IMR-90 (cell line): Measurements from ENCODE around the gene DNAJA4. TPM values are rescaled to one million over a fixed set of nuclear protein-coding genes. Genes with fewer than 3 reads are reported as not detected.

ENCODE experiments used
- ATAC-seq: fragments of 200-7000 bp; cut with Tn5 transposase; 2 replicates; pipeline ENCODE4 v1.9.1; 2020; ENCODE audit warnings: low read depth, mild to moderate bottlenecking, moderate library complexity
- BruUV-seq: library from RNA; stranded (reverse); fragments of 400-500 nt; replicated peaks from 2 replicates; lab custom pipeline; 2021; lab: Mats Ljungman, UMichigan
- CTCF ChIA-PET: fragments of 300-600 bp; formaldehyde crosslinking; extraction: SDS; loops from one replicate; lab custom pipeline; 2021; ENCODE audit warnings: antibody characterized with exemption; lab: Yijun Ruan, JAX
- POLR2A ChIA-PET: fragments of 300-600 bp; sonication (Branson Sonifier 250); formaldehyde crosslinking; loops from one replicate; lab custom pipeline; 2022; ENCODE audit warnings: antibody characterized with exemption; ENCODE audit not compliant: unreplicated experiment; lab: Charles Lee
- DNase-seq: peaks from one replicate; pipeline ENCODE4 v3.0.0; 2013
- H2AFZ ChIP-seq: replicated peaks from 2 replicates; pipeline ENCODE3; 2013; ENCODE audit warnings: low read length, mild to moderate bottlenecking; ENCODE audit not compliant: poor library complexity
- H2AK5ac ChIP-seq: 2 replicates; pipeline ENCODE4 v1.6.1; 2013; ENCODE audit warnings: low read depth, low read length, inconsistent platforms
- H2AK9ac ChIP-seq: replicated peaks from 2 replicates; pipeline ENCODE3; 2013; ENCODE audit warnings: mild to moderate bottlenecking, low read depth, low read length, moderate library complexity; ENCODE audit not compliant: poor library complexity
- H2BK120ac ChIP-seq: 2 replicates; pipeline ENCODE4 v1.6.1; 2013; ENCODE audit warnings: low read depth, low read length, inconsistent platforms
- H2BK15ac ChIP-seq: 3 replicates; pipeline ENCODE4 v1.6.1; 2013; ENCODE audit warnings: low read depth, low read length, inconsistent platforms
- H2BK20ac ChIP-seq: 2 replicates; pipeline ENCODE4 v1.6.1; 2013; ENCODE audit warnings: low read depth, mild to moderate bottlenecking, inconsistent platforms, low read length, moderate library complexity
- H2BK5ac ChIP-seq: 2 replicates; pipeline ENCODE4 v1.6.1; 2013; ENCODE audit warnings: mild to moderate bottlenecking, low read depth, low read length, inconsistent platforms; ENCODE audit not compliant: poor library complexity, severe bottlenecking
- H3K14ac ChIP-seq: replicated peaks from 2 replicates; pipeline ENCODE4 v1.6.1; 2013; ENCODE audit warnings: low read depth, low read length, inconsistent platforms
- H3K18ac ChIP-seq: 2 replicates; pipeline ENCODE4 v1.6.1; 2013; ENCODE audit warnings: low read depth, low read length, control low read depth
- H3K23ac ChIP-seq: 2 replicates; pipeline ENCODE4 v1.6.1; 2013; ENCODE audit warnings: low read depth, low read length, inconsistent platforms
- H3K27ac ChIP-seq: 2 replicates; pipeline ENCODE4 v1.5.1; 2013; ENCODE audit warnings: mild to moderate bottlenecking, control low read depth, low read length; ENCODE audit not compliant: insufficient read depth
- H3K27me3 ChIP-seq: 2 replicates; pipeline ENCODE4 v1.6.1; 2013; ENCODE audit warnings: low read length; ENCODE audit not compliant: control insufficient read depth, insufficient read depth
- H3K36me3 ChIP-seq: 2 replicates; pipeline ENCODE4 v1.6.1; 2013; ENCODE audit warnings: low read length, mixed read lengths; ENCODE audit not compliant: control insufficient read depth, insufficient read depth
- H3K4ac ChIP-seq: 2 replicates; pipeline ENCODE4 v1.6.1; 2013; ENCODE audit warnings: low read depth, low read length, inconsistent platforms
- H3K4me1 ChIP-seq: 2 replicates; pipeline ENCODE4 v1.6.1; 2013; ENCODE audit warnings: low read length, mixed read lengths; ENCODE audit not compliant: control insufficient read depth, insufficient read depth
- H3K4me2 ChIP-seq: 2 replicates; pipeline ENCODE4 v1.6.1; 2013; ENCODE audit warnings: low read depth, mild to moderate bottlenecking, control low read depth, low read length, moderate library complexity
- H3K4me3 ChIP-seq: 2 replicates; pipeline ENCODE4 v1.5.1; 2013; ENCODE audit warnings: low read depth, mild to moderate bottlenecking, control low read depth, low read length, moderate library complexity; ENCODE audit not compliant: insufficient read depth
- H3K56ac ChIP-seq: 2 replicates; pipeline ENCODE4 v1.6.1; 2013; ENCODE audit warnings: low read length, inconsistent platforms; ENCODE audit not compliant: insufficient read depth; ENCODE audit errors: extremely low read depth
- H3K79me1 ChIP-seq, 2 experiments: 2 replicates each; pipeline ENCODE4 v1.6.1; 2013; ENCODE audit warnings: low read length in 2 of 2, inconsistent platforms in 1 of 2, low read depth in 1 of 2
- H3K9ac ChIP-seq: 2 replicates; pipeline ENCODE4 v1.6.1; 2013; ENCODE audit warnings: low read depth, low read length, control low read depth
- H3K9me1 ChIP-seq: 2 replicates; pipeline ENCODE4 v1.6.1; 2013; ENCODE audit warnings: low read length, inconsistent platforms; ENCODE audit not compliant: insufficient read depth
- H3K9me3 ChIP-seq: 2 replicates; pipeline ENCODE4 v1.6.1; 2013; ENCODE audit warnings: low read length; ENCODE audit not compliant: control insufficient read depth, insufficient read depth
- H4K20me1 ChIP-seq: 2 replicates; pipeline ENCODE4 v1.6.1; 2013; ENCODE audit warnings: low read length, inconsistent platforms; ENCODE audit not compliant: insufficient read depth
- H4K5ac ChIP-seq: 2 replicates; pipeline ENCODE4 v1.6.1; 2013; ENCODE audit warnings: mild to moderate bottlenecking, low read depth, low read length, control low read depth
- H4K8ac ChIP-seq, 2 experiments: 2 replicates each; pipeline ENCODE4 v1.6.1; 2013; ENCODE audit warnings: low read depth in 2 of 2, low read length in 2 of 2, control low read depth in 1 of 2, inconsistent platforms in 1 of 2
- H4K91ac ChIP-seq: 2 replicates; pipeline ENCODE4 v1.6.1; 2013; ENCODE audit warnings: low read depth, low read length, inconsistent platforms; ENCODE audit not compliant: insufficient read depth
- CTCF ChIP-seq: conservative IDR thresholded peaks from 2 replicates; pipeline ENCODE4 v1.5.1; 2012; ENCODE audit warnings: mild to moderate bottlenecking, low read depth, low read length, improper control_type of control experiment
- whole genome bisulfite sequencing, 2 experiments: methylation state at CpG; one replicate each; pipeline versions ENCODE4 v1.1.5 to v1.1.7; 2013; ENCODE audit warnings: missing lambda C conversion rate in 2 of 2; ENCODE audit not compliant: insufficient read length in 1 of 2; ENCODE audit errors: extremely low coverage in 2 of 2; 5-methylcytosine and 5-hydroxymethylcytosine counted together
- dilution Hi-C: fragments of 300-500 bp; cut with HindIII; formaldehyde crosslinking; loops from one replicate; pipeline ENCODE4 v1.14.3; 2018; ENCODE audit warnings: low sequenced_read_pairs; ENCODE audit not compliant: unreplicated experiment
- in situ Hi-C: fragments of 300-500 bp; cut with MboI; formaldehyde crosslinking; loops from 3 replicates; pipeline ENCODE4 v1.14.3; 2019; ENCODE audit warnings: low sequenced_read_pairs, inconsistent platforms, mixed read lengths
- intact Hi-C: fragments of 100-400 bp; cut with micrococcal nuclease; formaldehyde crosslinking; loops from 2 replicates; pipeline ENCODE4 v1.10.0; 2022
- polyA plus RNA-seq, 3 experiments: library from polyadenylated mRNA; depleted of rRNA; stranded (reverse); fragments of >200 nt; gene quantifications; 2 replicates each; pipeline ENCODE4 v1.2.3, GENCODE V29; 2012; ENCODE audit warnings: low replicate concordance in 1 of 3
- total RNA-seq: library from RNA; depleted of rRNA; stranded (reverse); fragments of >200 nt; gene quantifications from 2 replicates; pipeline ENCODE4 v1.2.3, GENCODE V29; 2012
- TF ChIP-seq, protein P1 (sequence below): fragments of 150-350 bp; IDR thresholded peaks from 2 replicates; pipeline ENCODE4 v1.6.1; 2016; ENCODE audit warnings: low read depth, mild to moderate bottlenecking, low read length, moderate library complexity, borderline replicate concordance

The DNAJA4 gene
- total and polyA plus RNA-seq, 2 of the 4 experiments (the other 2 are of a cell fraction): 0.18 to 0.32 TPM

DNA sequence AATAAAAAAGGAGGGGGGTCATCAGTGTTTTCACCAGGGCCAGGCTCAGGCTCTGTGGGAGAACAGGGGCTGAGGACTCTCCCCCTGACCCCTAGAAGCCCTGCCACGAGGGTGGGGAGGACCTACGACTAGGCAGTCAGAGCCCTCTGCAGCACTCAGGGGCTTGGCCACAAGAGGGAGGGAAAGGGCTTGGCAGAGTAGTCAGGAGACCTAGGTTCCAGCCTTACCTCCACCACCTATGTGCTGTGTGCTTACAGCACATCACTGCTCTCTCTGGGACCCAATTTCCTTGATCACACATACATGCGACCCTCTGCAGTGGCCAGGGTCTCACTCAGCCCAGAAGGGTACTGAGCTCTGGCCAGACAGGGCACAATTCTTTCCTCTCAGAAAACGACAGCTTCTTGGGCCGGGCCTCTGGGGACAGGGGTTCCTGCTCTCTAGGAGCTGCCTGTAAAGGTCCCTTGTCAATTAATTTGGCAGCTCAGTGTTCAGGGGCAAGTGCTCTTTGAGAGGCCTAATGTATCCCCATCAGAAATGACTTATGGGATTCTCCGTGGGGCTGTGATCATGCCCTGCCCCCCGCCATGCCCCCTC lies 51.4 kb downstream of the DNAJA4 start:
- no peak overlapping the region for H3K4me3 ChIP-seq
- H2AK9ac ChIP-seq: no peak overlapping the region
- H2BK5ac ChIP-seq: no peak overlapping the region
- no peaks in the 10 kb centered on the region for H3K4me1 ChIP-seq
- no peak overlapping the region for H2BK20ac ChIP-seq
- no peak overlapping the region for H3K18ac ChIP-seq
- H4K91ac ChIP-seq: no peak overlapping the region
- H3K4ac ChIP-seq: no peak overlapping the region
- peaks cover 33% of the 10 kb centered on the region; the same call in 1 of the 2 replicates for H3K27me3 ChIP-seq
- dilution Hi-C loops (no loop called here), intact Hi-C loops (no loop called here), in situ Hi-C loops (no loop called here)
- no peak overlapping the region for H4K5ac ChIP-seq
- no peak overlapping the region for H3K56ac ChIP-seq
- ChIA-PET CTCF (interaction anchor here (0.5 kb wide), 1 partner anchor 117 kb away, joined by 3 read pairs; no protein-coding TSS in a partner anchor), POLR2A (no interaction called here)
- H3K36me3 ChIP-seq: no peaks in the 10 kb centered on the region
- no peak overlapping the region for H3K9ac ChIP-seq
- ATAC-seq: no peak
- no peak overlapping the region for H2BK15ac ChIP-seq
- H3K23ac ChIP-seq: no peak overlapping the region
- H4K20me1 ChIP-seq: no peaks in the 10 kb centered on the region
- H3K9me3 ChIP-seq: no peaks in the 10 kb centered on the region
- BruUV-seq: no TSS peak
- H2AK5ac ChIP-seq: no peak overlapping the region
- no peak overlapping the region for H3K14ac ChIP-seq
- peak overlapping the region; percentile 16 for H2AFZ ChIP-seq
- no peak overlapping the region for H3K27ac ChIP-seq
- no peak overlapping the region for H2BK120ac ChIP-seq
- H4K8ac ChIP-seq: no peak overlapping the region
- TF ChIP-seq, protein P1, sequence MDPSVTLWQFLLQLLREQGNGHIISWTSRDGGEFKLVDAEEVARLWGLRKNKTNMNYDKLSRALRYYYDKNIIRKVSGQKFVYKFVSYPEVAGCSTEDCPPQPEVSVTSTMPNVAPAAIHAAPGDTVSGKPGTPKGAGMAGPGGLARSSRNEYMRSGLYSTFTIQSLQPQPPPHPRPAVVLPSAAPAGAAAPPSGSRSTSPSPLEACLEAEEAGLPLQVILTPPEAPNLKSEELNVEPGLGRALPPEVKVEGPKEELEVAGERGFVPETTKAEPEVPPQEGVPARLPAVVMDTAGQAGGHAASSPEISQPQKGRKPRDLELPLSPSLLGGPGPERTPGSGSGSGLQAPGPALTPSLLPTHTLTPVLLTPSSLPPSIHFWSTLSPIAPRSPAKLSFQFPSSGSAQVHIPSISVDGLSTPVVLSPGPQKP: no peak
- TF ChIP-seq CTCF: 0 out of 2 replicates have a peak, but pooled peaks have one; percentile 8
- H3K4me2 ChIP-seq: no peak overlapping the region
- peaks cover 3% of the 10 kb centered on the region; the same call in 1 of the 2 replicates for H3K9me1 ChIP-seq
- DNase-seq: no peak
- 53% methylated on average over 3 of the region's 7 CpGs; no CpG with 5 or more reads in 1 of the 2 experiments for WGBS, 2 experiments
- no peaks in the 10 kb centered on the region for H3K79me1 ChIP-seq
